HepG2 (cell line): ENCODE results near the gene SIGMAR1. TPM values are rescaled to one million over a fixed set of nuclear protein-coding genes. Genes with fewer than 3 reads are reported as not detected.

ENCODE experiments used
- ARNT ChIP-seq: fragments of 450-650 bp; IDR thresholded peaks from 2 replicates; pipeline ENCODE4 v1.6.1; 2017
- DNMT1 ChIP-seq: sonication (generic); formaldehyde crosslinking; IDR thresholded peaks from 2 replicates; pipeline ENCODE4 v1.5.1; 2020; ENCODE audit warnings: mild to moderate bottlenecking, missing genetic modification reagents
- JUNB ChIP-seq: sonication (generic); formaldehyde crosslinking; IDR thresholded peaks from 2 replicates; pipeline ENCODE4 v1.8.0; 2022; ENCODE audit warnings: missing genetic modification reagents, mild to moderate bottlenecking, borderline replicate concordance
- MIER3 ChIP-seq: IDR thresholded peaks from 2 replicates; pipeline ENCODE4 v1.6.1; 2016; ENCODE audit warnings: missing compliant biosample characterization, borderline replicate concordance
- PRMT3 ChIP-seq: sonication (generic); formaldehyde crosslinking; IDR thresholded peaks from 2 replicates; pipeline ENCODE4 v1.8.1; 2022; ENCODE audit warnings: low read depth, mild to moderate bottlenecking, moderate library complexity, missing genetic modification reagents, borderline replicate concordance
- RAD51 ChIP-seq: fragments of 450-650 bp; IDR thresholded peaks from 2 replicates; pipeline ENCODE4 v1.6.1; 2016; ENCODE audit warnings: borderline replicate concordance
- SMAD9 ChIP-seq: sonication (generic); formaldehyde crosslinking; IDR thresholded peaks from 2 replicates; pipeline ENCODE4 v1.5.1; 2020; ENCODE audit warnings: mild to moderate bottlenecking, missing genetic modification reagents
- U2AF1 ChIP-seq: fragments of 200-400 bp; formaldehyde crosslinking; optimal IDR thresholded peaks from 2 replicates; pipeline ENCODE3; 2017; ENCODE audit warnings: mild to moderate bottlenecking, low read depth, low read length
- ZNF577 ChIP-seq: sonication (generic); formaldehyde crosslinking; IDR thresholded peaks from 2 replicates; pipeline ENCODE4 v1.4.0; 2020; ENCODE audit warnings: mild to moderate bottlenecking, low read depth, missing genetic modification reagents, borderline replicate concordance
- ZNF646 ChIP-seq: sonication (generic); formaldehyde crosslinking; IDR thresholded peaks from 2 replicates; pipeline ENCODE4 v1.9.0; 2021; ENCODE audit warnings: mild to moderate bottlenecking, missing genetic modification reagents
- ZNF674 ChIP-seq: sonication (generic); formaldehyde crosslinking; IDR thresholded peaks from 2 replicates; pipeline ENCODE4 v1.5.0; 2020; ENCODE audit warnings: low read depth, mild to moderate bottlenecking, missing genetic modification reagents
- ZNF775 ChIP-seq: sonication (generic); formaldehyde crosslinking; IDR thresholded peaks from 2 replicates; pipeline ENCODE4 v1.4.0; 2020; ENCODE audit warnings: missing genetic modification reagents, mild to moderate bottlenecking, moderate library complexity, borderline replicate concordance
- ZSCAN22 ChIP-seq: sonication (generic); formaldehyde crosslinking; IDR thresholded peaks from 2 replicates; pipeline ENCODE4 v1.4.0; 2020; ENCODE audit warnings: mild to moderate bottlenecking, missing genetic modification reagents
- polyA plus RNA-seq, 8 experiments: library from polyadenylated mRNA; depleted of rRNA in 3 of 8; stranded (reverse) in 7 of 8; unstranded in 1 of 8; fragments of >200 nt; fragmentation: Illumina TruSeq in 4 of 8; extraction: Trizol in 4 of 8; gene quantifications; 2 replicates each; pipeline versions ENCODE4 v1.2.1 to v1.2.3, GENCODE V29; 2011 to 2016; ENCODE audit warnings: low read depth in 4 of 8, missing spikeins in 1 of 8, mixed read lengths in 1 of 8; ENCODE audit not compliant: insufficient read depth in 1 of 8
- total RNA-seq, 5 experiments: library from RNA; depleted of rRNA; stranded (reverse); fragments of >200 nt; fragmentation: Illumina TruSeq; extraction: Trizol; gene quantifications; 2 replicates each; pipeline ENCODE4 v1.2.3, GENCODE V29; 2016; ENCODE audit warnings: low read depth in 1 of 5
- TF ChIP-seq, protein P1 (sequence below): sonication (generic); formaldehyde crosslinking; IDR thresholded peaks from 2 replicates; pipeline ENCODE4 v1.5.1; 2020; ENCODE audit warnings: mild to moderate bottlenecking, missing genetic modification reagents, borderline replicate concordance

SIGMAR1 gene
- total and polyA plus RNA-seq, 2 of the 13 experiments (the other 11 are each of a cell fraction or from before 2014, with no cell fraction given) = 38.9 to 60.8 TPM

DNA sequence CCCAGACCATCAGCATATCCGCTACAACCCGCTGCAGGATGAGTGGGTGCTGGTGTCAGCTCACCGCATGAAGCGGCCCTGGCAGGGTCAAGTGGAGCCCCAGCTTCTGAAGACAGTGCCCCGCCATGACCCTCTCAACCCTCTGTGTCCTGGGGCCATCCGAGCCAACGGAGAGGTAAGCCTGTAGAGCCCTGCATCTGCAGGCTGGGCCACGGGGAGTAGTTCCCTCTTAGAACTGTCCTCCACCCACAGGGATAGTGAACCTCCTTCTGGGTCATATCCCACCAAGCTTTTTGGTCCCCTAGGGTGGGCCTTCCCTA lies 9.5 kb upstream of the SIGMAR1 start (continued):
- TF ChIP-seq, protein P1, sequence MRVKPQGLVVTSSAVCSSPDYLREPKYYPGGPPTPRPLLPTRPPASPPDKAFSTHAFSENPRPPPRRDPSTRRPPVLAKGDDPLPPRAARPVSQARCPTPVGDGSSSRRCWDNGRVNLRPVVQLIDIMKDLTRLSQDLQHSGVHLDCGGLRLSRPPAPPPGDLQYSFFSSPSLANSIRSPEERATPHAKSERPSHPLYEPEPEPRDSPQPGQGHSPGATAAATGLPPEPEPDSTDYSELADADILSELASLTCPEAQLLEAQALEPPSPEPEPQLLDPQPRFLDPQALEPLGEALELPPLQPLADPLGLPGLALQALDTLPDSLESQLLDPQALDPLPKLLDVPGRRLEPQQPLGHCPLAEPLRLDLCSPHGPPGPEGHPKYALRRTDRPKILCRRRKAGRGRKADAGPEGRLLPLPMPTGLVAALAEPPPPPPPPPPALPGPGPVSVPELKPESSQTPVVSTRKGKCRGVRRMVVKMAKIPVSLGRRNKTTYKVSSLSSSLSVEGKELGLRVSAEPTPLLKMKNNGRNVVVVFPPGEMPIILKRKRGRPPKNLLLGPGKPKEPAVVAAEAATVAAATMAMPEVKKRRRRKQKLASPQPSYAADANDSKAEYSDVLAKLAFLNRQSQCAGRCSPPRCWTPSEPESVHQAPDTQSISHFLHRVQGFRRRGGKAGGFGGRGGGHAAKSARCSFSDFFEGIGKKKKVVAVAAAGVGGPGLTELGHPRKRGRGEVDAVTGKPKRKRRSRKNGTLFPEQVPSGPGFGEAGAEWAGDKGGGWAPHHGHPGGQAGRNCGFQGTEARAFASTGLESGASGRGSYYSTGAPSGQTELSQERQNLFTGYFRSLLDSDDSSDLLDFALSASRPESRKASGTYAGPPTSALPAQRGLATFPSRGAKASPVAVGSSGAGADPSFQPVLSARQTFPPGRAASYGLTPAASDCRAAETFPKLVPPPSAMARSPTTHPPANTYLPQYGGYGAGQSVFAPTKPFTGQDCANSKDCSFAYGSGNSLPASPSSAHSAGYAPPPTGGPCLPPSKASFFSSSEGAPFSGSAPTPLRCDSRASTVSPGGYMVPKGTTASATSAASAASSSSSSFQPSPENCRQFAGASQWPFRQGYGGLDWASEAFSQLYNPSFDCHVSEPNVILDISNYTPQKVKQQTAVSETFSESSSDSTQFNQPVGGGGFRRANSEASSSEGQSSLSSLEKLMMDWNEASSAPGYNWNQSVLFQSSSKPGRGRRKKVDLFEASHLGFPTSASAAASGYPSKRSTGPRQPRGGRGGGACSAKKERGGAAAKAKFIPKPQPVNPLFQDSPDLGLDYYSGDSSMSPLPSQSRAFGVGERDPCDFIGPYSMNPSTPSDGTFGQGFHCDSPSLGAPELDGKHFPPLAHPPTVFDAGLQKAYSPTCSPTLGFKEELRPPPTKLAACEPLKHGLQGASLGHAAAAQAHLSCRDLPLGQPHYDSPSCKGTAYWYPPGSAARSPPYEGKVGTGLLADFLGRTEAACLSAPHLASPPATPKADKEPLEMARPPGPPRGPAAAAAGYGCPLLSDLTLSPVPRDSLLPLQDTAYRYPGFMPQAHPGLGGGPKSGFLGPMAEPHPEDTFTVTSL (CRISPR knock-in tag) = no peak
- no peak for TF ChIP-seq ZSCAN22 (CRISPR knock-in tag)
- TF ChIP-seq ZNF577 (CRISPR knock-in tag) = no peak
- TF ChIP-seq ARNT = no peak
- no peak; the same call in 1 of the 2 replicates for TF ChIP-seq SMAD9 (CRISPR knock-in tag)
- TF ChIP-seq ZNF775 (CRISPR knock-in tag) = no peak
- 0 out of 2 replicates have a peak, but pooled peaks have one; percentile 71 for TF ChIP-seq PRMT3 (CRISPR knock-in tag)
- TF ChIP-seq JUNB = no peak
- no peak for TF ChIP-seq RAD51
- TF ChIP-seq ZNF646 = no peak
- TF ChIP-seq MIER3 (CRISPR knock-in tag) = no peak
- TF ChIP-seq DNMT1 (CRISPR knock-in tag) = no peak
- TF ChIP-seq U2AF1 = no peak
- TF ChIP-seq ZNF674 = no peak
- TF ChIP-seq, all 625 proteins: peak for 21
